CD4-positive, alpha-beta T cell (primary cell): ENCODE results near the gene PDZRN3. TPM values are rescaled to one million over a fixed set of nuclear protein-coding genes. Genes with fewer than 3 reads are reported as not detected.

Source experiments
- ATAC-seq: fragments of 200-7000 bp; cut with Tn5 transposase; one replicate; pipeline ENCODE4 v1.10.0; 2022; ENCODE audit warnings: mild to moderate bottlenecking; ENCODE audit not compliant: poor library complexity
- CTCF ChIA-PET: fragments of 350-600 bp; sonication (Branson Sonifier 250); formaldehyde crosslinking; loops from one replicate; lab custom pipeline; 2021; ENCODE audit warnings: antibody characterized with exemption, inconsistent platforms; lab: Charles Lee
- POLR2A ChIA-PET: fragments of 350-600 bp; sonication (Branson Sonifier 250); formaldehyde crosslinking; loops from one replicate; lab custom pipeline; 2021; ENCODE audit warnings: antibody characterized with exemption, inconsistent platforms; lab: Charles Lee
- DNase-seq, 14 experiments: peaks; one replicate each; pipeline ENCODE4 v3.0.0-alpha.2; 2013 to 2020; ENCODE audit warnings: mixed read lengths in 2 of 14
- H3K27ac ChIP-seq, 2 donors: one replicate each; pipeline versions ENCODE4 v1.5.1 to v1.7.0; 2013; ENCODE audit warnings: low read length in 2 of 2, low read depth in 1 of 2, mild to moderate bottlenecking in 1 of 2
- H3K27me3 ChIP-seq, 2 experiments: 1 replicate in 1 of 2; 2 replicates in 1 of 2; pipeline versions ENCODE4 v1.6.1 to v1.7.0; 2013; ENCODE audit warnings: low read length in 2 of 2, control low read depth in 1 of 2, mild to moderate bottlenecking in 1 of 2, moderate library complexity in 1 of 2; ENCODE audit not compliant: insufficient read depth in 2 of 2, control insufficient read depth in 1 of 2
- H3K36me3 ChIP-seq: one replicate; pipeline ENCODE4 v1.6.1; 2013; ENCODE audit warnings: low read length, control low read depth; ENCODE audit not compliant: insufficient read depth
- H3K4me1 ChIP-seq: one replicate; pipeline ENCODE4 v1.6.1; 2013; ENCODE audit warnings: low read length, control low read depth; ENCODE audit not compliant: insufficient read depth
- H3K4me3 ChIP-seq: one replicate; pipeline ENCODE4 v1.5.1; 2013; ENCODE audit warnings: mild to moderate bottlenecking, low read length, moderate library complexity
- H3K9me3 ChIP-seq, 2 experiments: 1 replicate in 1 of 2; 2 replicates in 1 of 2; pipeline versions ENCODE4 v1.6.1 to v1.7.0; 2013; ENCODE audit warnings: low read length in 2 of 2, mild to moderate bottlenecking in 2 of 2, control low read depth in 1 of 2, moderate library complexity in 1 of 2; ENCODE audit not compliant: control insufficient read depth in 1 of 2, insufficient read depth in 1 of 2
- H3K27ac Mint-ChIP-seq: one replicate; pipeline ENCODE4 v1.8.0; 2020; ENCODE audit warnings: mixed read lengths
- H3K27me3 Mint-ChIP-seq: one replicate; pipeline ENCODE4 v1.8.0; 2021; ENCODE audit warnings: mixed read lengths
- H3K36me3 Mint-ChIP-seq: one replicate; pipeline ENCODE4 v1.8.0; 2021; ENCODE audit warnings: low read depth, mixed read lengths
- H3K4me1 Mint-ChIP-seq: one replicate; pipeline ENCODE4 v1.8.0; 2021; ENCODE audit warnings: low read depth, mixed read lengths
- H3K4me3 Mint-ChIP-seq: one replicate; pipeline ENCODE4 v1.8.0; 2020; ENCODE audit warnings: mild to moderate bottlenecking, mixed read lengths
- H3K9me3 Mint-ChIP-seq: one replicate; pipeline ENCODE4 v1.8.0; 2020; ENCODE audit warnings: mixed read lengths
- intact Hi-C, 2 experiments: fragments of 100-400 bp; cut with DNase I in 1 of 2; cut with micrococcal nuclease in 1 of 2; formaldehyde crosslinking; loops; one replicate each; pipeline versions ENCODE4 v1.15.1 to v1.9.0; 2023 to 2025; cut with DNase I, micrococcal nuclease
- total RNA-seq, 174 experiments: library from RNA in 2 of 174; stranded (reverse) in 2 of 174; gene quantifications; one replicate each; pipeline ENCODE4 v1.2.3 and lab custom pipeline; 2021 to 2026
- TF ChIP-seq, protein P1 (sequence below): fragments of 200-600 bp; IDR thresholded peaks from one replicate; pipeline ENCODE4 v1.8.0; 2022; ENCODE audit warnings: antibody characterized with exemption, mild to moderate bottlenecking

PDZRN3 gene
- total RNA-seq, 2 experiments from 2014 or later: not detected

DNA sequence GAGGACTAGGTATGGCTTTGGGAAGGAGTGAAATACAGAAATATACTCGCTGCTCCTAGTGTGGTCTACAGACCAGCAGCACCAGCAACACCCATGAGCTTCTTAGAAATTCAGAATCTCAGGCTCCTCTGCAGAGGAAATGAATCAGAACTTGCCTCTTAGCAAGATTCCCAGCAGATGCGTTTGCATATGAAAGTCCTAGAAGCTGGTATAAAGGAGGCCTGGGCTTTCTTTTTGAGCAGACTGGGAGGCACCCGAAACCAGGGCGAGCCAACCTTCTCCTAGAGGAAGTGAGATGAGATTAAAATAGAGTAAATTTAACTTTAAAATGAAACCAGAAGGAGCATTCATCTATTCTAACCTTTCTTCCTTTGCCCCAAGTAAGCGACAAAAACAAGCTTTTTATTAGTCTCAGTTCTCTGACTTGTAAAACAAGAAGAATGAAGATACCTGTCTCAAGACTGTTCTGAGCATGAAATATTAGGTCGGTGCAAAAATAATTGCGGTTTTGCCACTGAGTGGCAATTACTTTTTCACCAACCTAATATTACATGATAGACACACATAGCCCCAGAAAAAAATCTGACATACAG lies 140.0 kb downstream of the PDZRN3 start:
- no peaks in the 10 kb centered on the region for H3K4me1 ChIP-seq
- H3K4me3 ChIP-seq: no peak overlapping the region
- POLR2A ChIA-PET: no interaction called here
- H3K4me3 Mint-ChIP-seq: no peak overlapping the region
- no peaks in the 10 kb centered on the region for H3K4me1 Mint-ChIP-seq
- H3K36me3 ChIP-seq: no peaks in the 10 kb centered on the region
- no peaks in the 10 kb centered on the region for H3K36me3 Mint-ChIP-seq
- no peak for DNase-seq
- no peak overlapping the region for H3K27ac ChIP-seq
- H3K9me3 ChIP-seq: no peaks in the 10 kb centered on the region
- H3K27me3 ChIP-seq: no peaks in the 10 kb centered on the region
- TF ChIP-seq, protein P1, sequence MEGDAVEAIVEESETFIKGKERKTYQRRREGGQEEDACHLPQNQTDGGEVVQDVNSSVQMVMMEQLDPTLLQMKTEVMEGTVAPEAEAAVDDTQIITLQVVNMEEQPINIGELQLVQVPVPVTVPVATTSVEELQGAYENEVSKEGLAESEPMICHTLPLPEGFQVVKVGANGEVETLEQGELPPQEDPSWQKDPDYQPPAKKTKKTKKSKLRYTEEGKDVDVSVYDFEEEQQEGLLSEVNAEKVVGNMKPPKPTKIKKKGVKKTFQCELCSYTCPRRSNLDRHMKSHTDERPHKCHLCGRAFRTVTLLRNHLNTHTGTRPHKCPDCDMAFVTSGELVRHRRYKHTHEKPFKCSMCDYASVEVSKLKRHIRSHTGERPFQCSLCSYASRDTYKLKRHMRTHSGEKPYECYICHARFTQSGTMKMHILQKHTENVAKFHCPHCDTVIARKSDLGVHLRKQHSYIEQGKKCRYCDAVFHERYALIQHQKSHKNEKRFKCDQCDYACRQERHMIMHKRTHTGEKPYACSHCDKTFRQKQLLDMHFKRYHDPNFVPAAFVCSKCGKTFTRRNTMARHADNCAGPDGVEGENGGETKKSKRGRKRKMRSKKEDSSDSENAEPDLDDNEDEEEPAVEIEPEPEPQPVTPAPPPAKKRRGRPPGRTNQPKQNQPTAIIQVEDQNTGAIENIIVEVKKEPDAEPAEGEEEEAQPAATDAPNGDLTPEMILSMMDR: no peak
- H3K9me3 Mint-ChIP-seq: no peaks in the 10 kb centered on the region
- H3K27me3 Mint-ChIP-seq: peaks cover 32% of the 10 kb centered on the region
- no peak overlapping the region for H3K27ac Mint-ChIP-seq
- no peak for ATAC-seq
- intact Hi-C loops: no loop called here
- CTCF ChIA-PET: interaction anchor here (0.7 to 1.3 kb wide), 2 partner anchors 10 to 16 kb away, joined by 3 read pairs; no protein-coding TSS in a partner anchor

DNA sequence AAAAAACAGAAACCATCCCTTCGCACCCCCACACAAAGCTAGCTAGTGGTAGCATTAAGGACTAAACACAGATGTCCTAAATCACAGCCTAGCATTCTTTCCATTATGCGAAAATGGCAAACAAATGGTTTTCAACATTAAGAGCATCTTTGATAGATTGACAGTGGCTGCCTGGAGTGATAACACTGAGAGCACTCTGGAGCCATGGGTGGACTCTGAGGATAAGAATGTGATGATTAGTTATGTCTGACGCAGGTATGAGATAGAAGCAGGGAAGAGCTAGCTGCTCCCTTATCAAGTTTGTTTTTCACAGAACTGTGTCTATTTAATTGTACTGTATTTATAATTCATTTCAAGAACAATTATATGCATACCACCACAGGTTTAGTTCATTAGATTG lies 142.9 kb downstream of the PDZRN3 start:
- Mint-ChIP-seq H3K27me3 (peaks cover 43% of the 10 kb centered on the region), H3K4me3 (no peak overlapping the region), H3K4me1 (no peaks in the 10 kb centered on the region), H3K27ac (no peak overlapping the region), H3K9me3 (peaks cover 3% of the 10 kb centered on the region), H3K36me3 (no peaks in the 10 kb centered on the region)
- no peak for DNase-seq
- intact Hi-C loops: no loop called here
- POLR2A ChIA-PET: no interaction called here
- Histone ChIP-seq H3K36me3 (no peaks in the 10 kb centered on the region), H3K4me3 (no peak overlapping the region), H3K27me3 (no peaks in the 10 kb centered on the region), H3K9me3 (peaks cover 0 to 7% of the 10 kb centered on the region in 2 experiments), H3K4me1 (no peaks in the 10 kb centered on the region), H3K27ac (no peak overlapping the region)
- CTCF ChIA-PET: no interaction called here
- TF ChIP-seq, protein P1: no peak
- ATAC-seq: no peak

DNA sequence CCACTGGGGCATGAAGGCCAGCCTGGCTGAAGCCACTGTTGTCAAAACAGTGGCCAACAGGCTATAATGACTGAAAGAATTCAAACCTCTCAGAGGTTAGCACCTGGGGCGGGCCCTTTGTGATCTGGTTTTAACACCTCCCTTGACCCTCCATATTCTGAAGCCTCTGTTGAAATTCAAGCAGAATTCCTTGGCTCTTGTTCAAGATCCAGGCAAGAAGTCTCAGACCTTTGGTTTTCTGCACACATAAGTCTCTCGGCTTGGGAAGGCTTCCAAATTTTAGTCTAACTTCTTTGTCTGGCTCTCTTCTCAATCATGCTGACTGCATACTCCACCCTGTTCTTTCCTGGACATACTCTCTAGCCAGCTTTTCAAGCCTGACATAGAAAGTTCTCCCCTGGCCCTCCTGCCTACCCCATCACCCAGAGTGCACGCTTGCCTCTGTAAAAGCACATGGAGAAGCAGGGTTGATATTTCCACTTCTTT lies 144.5 kb downstream of the PDZRN3 start:
- H3K9me3 ChIP-seq: peaks cover 3 to 7% of the 10 kb centered on the region in 2 experiments
- Mint-ChIP-seq H3K36me3 (no peaks in the 10 kb centered on the region), H3K27me3 (peaks cover 44% of the 10 kb centered on the region), H3K4me3 (no peak overlapping the region), H3K4me1 (no peaks in the 10 kb centered on the region), H3K9me3 (peaks cover 3% of the 10 kb centered on the region), H3K27ac (no peak overlapping the region)
- DNase-seq: no peak
- H3K4me3 ChIP-seq: no peak overlapping the region
- H3K27ac ChIP-seq: no peak overlapping the region
- H3K36me3 ChIP-seq: no peaks in the 10 kb centered on the region
- ATAC-seq: no peak
- H3K27me3 ChIP-seq: no peaks in the 10 kb centered on the region
- TF ChIP-seq, protein P1: no peak
- H3K4me1 ChIP-seq: no peaks in the 10 kb centered on the region
- intact Hi-C loops: no loop called here
- CTCF ChIA-PET: no interaction called here
- POLR2A ChIA-PET: no interaction called here
